Hypothalamus (tissue), 51 donors: Measurements from ENCODE around the gene ATP6V1E1.
"Not testable (repeated sequence)": the region's sequence is repeated elsewhere in the genome, so short reads cannot be mapped to it uniquely, and the experiment has no call there.

Experiments used
- DNase-seq, 51 donors: peaks; one replicate each; lab custom pipeline; 2025; lab: John Stamatoyannopoulos, UW

ATP6V1E1 gene

GRCh38 chr22:17628406-17629172 lies at the start of gene ATP6V1E1:
ATP6V1E1 (minus strand) TSS chr22:17628749; CDS start chr22:17628635, 114 bp downstream.
- DNase-seq, result peak; percentile 73 to 98 (median 93)

GRCh38 chr22:17675584-17675983 lies 47.0 kb upstream of the ATP6V1E1 start:
- no peak for DNase-seq

DNA sequence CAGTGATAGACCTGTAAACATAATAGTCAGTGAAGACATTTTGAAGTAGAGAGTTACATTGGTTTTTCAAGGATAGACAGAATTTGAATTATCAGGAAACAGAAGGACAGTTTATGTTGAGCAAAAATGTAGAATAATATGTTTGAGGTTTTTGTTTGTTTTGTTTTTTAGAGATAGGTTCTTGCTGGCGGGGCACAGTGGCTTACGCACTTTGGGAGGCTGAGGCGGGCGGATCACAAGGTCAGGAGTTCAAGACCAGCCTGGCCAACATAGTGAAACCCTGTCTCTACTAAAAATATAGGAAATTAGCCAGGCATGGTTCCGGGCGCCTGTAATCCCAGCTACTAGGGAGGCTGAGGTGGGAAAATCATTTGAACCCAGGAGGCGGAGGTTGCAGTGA lies 45.6 kb upstream of the ATP6V1E1 start:
- no peak for DNase-seq

DNA sequence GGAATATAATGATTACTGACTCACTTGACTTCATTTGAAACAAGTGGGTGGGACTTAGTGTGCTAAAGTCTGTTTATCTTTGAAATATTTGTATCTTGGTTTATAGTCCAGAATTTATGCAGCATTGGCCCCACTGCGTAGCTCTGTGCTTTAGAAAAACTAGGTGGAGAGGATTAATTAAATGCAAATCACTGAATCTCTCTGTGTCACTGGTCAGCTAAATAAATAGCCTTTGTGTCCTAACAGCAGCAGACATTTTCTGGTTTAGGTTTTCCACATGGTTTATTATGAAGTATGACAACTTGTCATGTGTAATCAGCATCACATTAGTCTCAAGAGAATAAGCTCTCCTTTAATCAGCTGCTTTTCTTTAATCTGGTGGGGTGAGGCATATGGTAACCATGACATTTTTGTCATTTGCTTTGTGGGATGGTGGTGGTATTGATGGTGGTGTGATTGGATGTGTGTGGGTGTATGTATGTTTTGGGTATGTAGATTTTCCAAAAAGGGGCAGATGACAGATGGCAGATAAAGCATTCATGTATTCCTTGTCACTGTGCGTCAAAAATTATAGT lies 44.0 kb upstream of the ATP6V1E1 start:
- no peak for DNase-seq

GRCh38 chr22:17671521-17672092 lies 43.1 kb upstream of the ATP6V1E1 start:
- DNase-seq, result not testable (repeated sequence)

DNA sequence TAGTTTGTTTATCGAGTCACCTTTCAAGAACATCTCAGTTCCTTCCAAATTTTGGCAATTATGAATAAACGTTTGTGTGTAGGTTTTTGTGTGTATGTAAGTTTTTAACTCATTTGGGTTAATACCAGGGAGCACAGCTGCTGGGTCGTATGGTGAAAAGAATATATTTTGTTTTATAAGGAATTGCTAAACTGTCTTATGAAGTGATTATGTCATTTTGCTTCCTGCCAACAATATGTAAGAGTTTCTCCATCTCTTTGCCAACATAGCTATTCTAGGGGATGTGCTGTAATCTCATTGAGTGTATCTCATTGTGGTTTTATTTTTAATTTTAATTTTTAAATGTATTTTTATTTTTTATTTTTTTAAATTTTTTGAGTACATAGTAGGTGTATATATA lies 37.3 kb upstream of the ATP6V1E1 start:
- no peak for DNase-seq

- no peak for DNase-seq
Measured at GRCh38 chr22:17665248-17665647, 36.7 kb upstream of the ATP6V1E1 start.

- DNase-seq, result no peak
Measured at GRCh38 chr22:17664414-17665055, 36.0 kb upstream of the ATP6V1E1 start.

GRCh38 chr22:17656870-17657395 lies 28.4 kb upstream of the ATP6V1E1 start:
- DNase-seq, result no peak

DNA sequence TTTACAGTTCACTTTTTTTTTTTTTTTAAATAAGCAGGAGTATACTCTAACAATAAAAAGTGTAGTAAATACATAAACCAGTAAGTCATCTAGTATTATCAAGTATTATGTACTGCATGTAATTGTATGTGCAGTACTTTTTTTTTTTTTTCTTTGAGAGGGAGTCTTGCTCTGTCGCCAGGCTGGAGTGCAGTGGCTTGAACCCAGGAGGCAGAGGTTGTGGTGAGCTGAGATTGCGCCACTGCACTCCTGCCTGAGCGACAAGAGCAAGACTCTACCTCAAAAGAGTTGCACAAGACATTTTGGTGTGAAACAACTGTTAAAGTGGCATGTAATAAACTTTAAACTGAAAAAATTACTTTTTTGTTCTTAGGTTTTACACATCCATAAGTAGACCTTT lies 26.7 kb upstream of the ATP6V1E1 start:
- no peak for DNase-seq

DNA sequence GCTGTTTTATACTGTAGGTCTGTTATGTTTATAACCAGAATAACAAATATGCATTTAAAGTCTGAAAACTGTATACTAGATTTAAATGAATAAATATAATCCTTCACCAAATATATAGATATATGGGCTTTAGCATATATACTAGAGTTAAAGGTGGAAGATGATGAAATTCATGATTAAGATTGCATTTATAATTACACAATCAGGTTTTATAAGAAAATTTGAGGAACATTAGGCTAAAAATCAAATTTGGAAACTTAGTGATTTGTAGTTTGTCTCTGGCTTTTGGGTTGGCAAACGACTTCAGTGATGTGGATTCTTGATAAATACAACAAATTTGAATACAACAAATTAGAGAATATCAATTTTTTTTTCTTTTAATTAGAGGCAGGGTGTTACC lies 20.0 kb upstream of the ATP6V1E1 start:
- DNase-seq, result no peak

GRCh38 chr22:17647991-17648390 lies 19.4 kb upstream of the ATP6V1E1 start:
- no peak for DNase-seq

- no peak for DNase-seq
Measured at GRCh38 chr22:17647452-17647851, 18.9 kb upstream of the ATP6V1E1 start.

GRCh38 chr22:17642357-17642756 lies 13.8 kb upstream of the ATP6V1E1 start:
- not testable (repeated sequence) for DNase-seq

DNA sequence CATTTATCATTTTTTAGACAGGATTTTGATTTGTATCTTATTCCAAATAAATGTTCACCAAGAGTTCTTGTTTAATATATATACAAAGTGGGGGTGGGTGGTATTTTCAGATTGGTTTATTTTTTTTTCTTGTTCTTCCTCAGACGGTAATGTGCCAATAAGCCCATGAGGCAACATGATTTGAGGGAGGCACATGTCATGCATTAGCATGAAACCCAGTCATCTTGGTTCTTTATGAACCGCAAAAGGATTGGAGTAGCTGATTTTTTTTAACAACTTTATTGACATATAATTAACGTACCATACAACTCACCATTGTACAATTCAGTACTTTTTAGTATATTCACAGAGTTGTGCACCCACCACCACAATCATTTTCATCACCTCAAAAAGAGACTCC lies 12.7 kb upstream of the ATP6V1E1 start:
- DNase-seq, result no peak

DNA sequence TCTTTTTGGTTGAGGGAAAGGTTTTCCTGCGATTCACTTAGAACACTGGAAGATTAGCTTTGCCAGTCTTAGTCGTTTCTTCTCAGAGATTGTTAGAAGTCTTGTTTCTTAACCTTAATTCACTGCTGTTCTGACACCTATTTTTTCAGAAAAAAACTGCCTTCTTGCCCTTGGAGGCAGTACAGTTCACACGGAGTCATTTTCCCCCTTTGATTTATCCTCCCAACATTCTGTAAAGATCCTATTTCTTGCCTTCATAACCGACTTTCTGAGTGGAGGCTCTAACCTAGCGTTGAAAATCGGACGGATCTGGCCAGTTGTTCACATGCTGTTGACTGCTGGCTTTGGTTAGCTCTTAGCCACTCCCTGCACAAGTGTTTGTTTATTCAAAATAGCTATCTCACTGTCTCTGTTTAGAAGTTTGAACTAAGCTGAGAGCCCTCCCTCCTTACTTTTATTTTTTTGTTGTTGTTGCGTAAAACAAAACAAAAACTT lies 10.7 kb upstream of the ATP6V1E1 start:
- peak in 4 of 51 donors; percentile 5 to 26 (median 6) for DNase-seq

DNA sequence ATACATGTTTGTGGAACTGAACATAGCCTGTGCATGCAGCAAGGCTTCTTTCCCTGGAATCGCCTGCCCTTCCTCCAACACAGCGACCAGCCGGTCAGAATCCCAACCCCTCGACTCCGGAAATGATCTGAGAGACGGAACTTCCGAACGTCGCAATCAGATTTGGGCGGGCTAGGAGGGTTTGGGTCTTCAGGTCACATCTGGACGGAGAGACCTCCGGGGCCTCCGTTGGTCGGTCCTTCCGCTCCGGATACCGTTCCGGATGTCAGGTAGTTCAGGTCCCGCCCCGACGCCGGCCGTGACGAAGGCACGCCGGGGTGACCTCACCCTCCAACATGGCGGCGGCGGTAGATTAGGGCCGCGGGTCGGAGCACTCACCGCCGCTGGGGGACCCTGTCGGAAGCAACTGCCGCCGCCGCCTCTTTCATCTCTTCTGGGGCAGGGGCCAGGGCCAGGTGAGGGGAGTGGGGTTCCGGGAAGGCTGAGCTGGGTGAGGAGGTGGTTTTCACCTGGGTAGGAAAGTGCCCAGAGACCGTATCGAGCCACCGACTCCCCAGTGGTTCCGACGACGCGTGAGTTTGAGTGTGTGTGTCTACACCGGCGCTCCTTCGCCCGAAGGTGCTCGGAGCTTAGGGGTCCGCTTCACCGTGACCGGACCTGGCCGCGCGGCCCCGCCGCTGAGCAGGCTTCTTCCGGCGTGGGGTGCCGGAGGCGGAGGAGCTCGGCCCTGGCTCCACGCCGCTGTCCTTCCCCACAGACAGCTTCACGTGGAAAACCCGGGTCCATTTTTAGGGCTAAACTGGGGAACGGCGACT lies 10.1 kb upstream of the ATP6V1E1 start, which contains the start of gene BCL2L13:
BCL2L13 (plus strand) TSS at position 326 of the 815 bp plus-strand sequence. CDS start 16,955 bp downstream, outside the sequence.
- peak; percentile 41 to 93 (median 84) for DNase-seq

DNA sequence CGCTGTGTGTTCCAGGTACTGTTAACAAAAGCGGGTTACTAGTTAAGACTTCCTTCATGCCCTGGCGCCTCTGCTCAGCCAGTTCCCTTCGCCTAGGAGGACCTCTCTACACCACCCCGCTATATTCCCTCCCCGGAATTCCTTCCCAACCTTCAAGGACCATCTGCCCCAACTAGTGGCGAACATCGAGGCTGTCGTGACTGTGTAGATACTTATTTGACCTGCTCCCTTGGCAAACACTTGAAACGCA lies 9.6 kb upstream of the ATP6V1E1 start:
- DNase-seq, result peak in 5 of 51 donors; percentile 23 to 49 (median 48)

DNA sequence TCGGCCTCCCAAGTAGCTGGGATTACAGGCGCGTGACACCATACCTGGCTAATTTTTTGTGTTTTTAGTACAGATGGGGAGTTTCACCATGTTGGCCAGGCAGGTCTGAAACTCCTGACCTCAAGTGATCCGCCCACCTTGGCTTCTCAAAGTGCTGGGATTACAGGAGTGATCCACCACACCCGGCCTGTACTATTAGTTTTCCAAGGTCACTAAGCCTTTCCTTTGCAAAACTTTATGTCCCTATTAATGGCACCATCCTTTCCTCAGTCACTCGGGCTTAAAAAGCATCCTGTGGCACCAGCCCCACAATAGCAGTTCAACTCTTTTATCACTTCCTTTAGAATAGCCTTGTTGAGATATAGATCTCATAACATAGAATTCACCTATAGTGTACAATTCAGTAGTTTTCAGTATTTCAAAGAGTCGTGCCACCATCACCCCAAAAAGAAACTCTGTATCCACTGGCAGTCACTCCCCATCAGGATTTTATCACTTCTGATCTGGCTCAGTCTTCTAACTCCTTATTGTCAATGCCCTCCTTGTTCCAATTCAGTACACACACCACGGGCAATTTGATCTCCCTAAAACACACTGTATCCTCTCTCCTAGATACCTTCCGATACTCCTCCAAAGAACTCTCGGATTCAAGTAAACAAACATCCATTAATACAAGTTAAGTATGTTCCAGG lies 9.1 kb upstream of the ATP6V1E1 start:
- DNase-seq, result peak in 1 of 51 donors; percentile 19

- DNase-seq, result not testable (repeated sequence)
Measured at GRCh38 chr22:17636850-17637249, 8.3 kb upstream of the ATP6V1E1 start.
